Effector memory CD4-positive, alpha-beta T cell (primary cell): ENCODE results near the gene PRPF38A.
"Not testable (repeated sequence)": the region's sequence is repeated elsewhere in the genome, so short reads cannot be mapped to it uniquely, and the experiment has no call there.

Experiments
- DNase-seq, 3 donors: peaks; one replicate each; pipeline ENCODE4 v3.0.0-alpha.2; 2020
- H3K27ac ChIP-seq: 2 replicates; pipeline ENCODE4 v1.7.0; 2013; ENCODE audit warnings: mild to moderate bottlenecking, low read length, moderate library complexity; ENCODE audit not compliant: insufficient read depth, poor library complexity, severe bottlenecking
- H3K27me3 ChIP-seq: replicated peaks from 2 replicates; pipeline ENCODE4 v1.7.0; 2013; ENCODE audit warnings: mild to moderate bottlenecking, low read length; ENCODE audit not compliant: insufficient read depth, control insufficient read depth, poor library complexity, severe bottlenecking
- H3K36me3 ChIP-seq: 2 replicates; pipeline ENCODE4 v1.7.0; 2013; ENCODE audit warnings: mild to moderate bottlenecking, low read length, moderate library complexity; ENCODE audit not compliant: control insufficient read depth, insufficient read depth
- H3K4me1 ChIP-seq: 2 replicates; pipeline ENCODE4 v1.7.0; 2013; ENCODE audit warnings: low read length, mild to moderate bottlenecking; ENCODE audit not compliant: control insufficient read depth, insufficient read depth, poor library complexity, severe bottlenecking
- H3K4me3 ChIP-seq: 2 replicates; pipeline ENCODE4 v1.7.0; 2013; ENCODE audit warnings: low read length, low read depth, mild to moderate bottlenecking; ENCODE audit not compliant: insufficient read depth, poor library complexity, severe bottlenecking
- H3K9me3 ChIP-seq: 2 replicates; pipeline ENCODE4 v1.7.0; 2013; ENCODE audit warnings: mild to moderate bottlenecking, low read length, moderate library complexity; ENCODE audit not compliant: control insufficient read depth

The PRPF38A gene

DNA sequence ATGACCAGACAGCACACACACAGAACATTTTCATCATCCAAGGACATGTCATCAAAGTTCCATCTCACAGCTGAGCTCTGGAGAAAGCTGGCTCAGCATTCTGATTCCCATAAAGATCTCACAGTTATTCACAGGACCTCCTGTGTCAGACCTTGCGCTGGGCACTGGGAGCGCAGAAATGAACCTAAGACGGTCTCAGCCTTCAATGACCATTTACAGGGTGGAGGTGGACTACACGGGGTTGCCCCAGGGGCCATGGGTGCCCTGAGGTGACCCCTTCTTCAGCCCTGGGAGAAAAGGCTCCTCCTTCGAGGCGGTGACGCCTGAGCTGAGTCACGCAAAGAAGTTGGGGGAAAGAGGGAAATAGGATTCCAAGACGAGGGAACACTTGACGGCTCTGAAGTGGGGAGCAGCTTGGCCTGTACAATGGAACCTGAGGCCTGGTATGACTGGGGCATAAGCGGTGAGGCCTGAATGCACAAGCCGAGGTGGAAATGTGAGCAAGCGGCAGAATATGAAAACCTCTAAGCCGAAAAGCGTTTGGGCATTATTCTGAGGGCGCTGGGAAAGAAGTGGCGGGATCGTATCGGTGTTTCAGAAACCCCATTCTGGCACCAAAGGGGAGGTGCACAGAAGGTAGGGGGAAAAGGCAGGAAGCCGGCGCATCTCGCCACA lies 39.2 kb upstream of the PRPF38A start:
- peak in 2 of 3 donors; percentile 5 to 6 for DNase-seq
- peaks cover 17% of the 10 kb centered on the region for H3K4me1 ChIP-seq
- H3K36me3 ChIP-seq = peaks cover 27% of the 10 kb centered on the region
- no peaks in the 10 kb centered on the region for H3K27me3 ChIP-seq
- H3K4me3 ChIP-seq = peak overlapping the region; percentile 81
- no peaks in the 10 kb centered on the region for H3K9me3 ChIP-seq
- peak overlapping the region; percentile 87 for H3K27ac ChIP-seq

DNA sequence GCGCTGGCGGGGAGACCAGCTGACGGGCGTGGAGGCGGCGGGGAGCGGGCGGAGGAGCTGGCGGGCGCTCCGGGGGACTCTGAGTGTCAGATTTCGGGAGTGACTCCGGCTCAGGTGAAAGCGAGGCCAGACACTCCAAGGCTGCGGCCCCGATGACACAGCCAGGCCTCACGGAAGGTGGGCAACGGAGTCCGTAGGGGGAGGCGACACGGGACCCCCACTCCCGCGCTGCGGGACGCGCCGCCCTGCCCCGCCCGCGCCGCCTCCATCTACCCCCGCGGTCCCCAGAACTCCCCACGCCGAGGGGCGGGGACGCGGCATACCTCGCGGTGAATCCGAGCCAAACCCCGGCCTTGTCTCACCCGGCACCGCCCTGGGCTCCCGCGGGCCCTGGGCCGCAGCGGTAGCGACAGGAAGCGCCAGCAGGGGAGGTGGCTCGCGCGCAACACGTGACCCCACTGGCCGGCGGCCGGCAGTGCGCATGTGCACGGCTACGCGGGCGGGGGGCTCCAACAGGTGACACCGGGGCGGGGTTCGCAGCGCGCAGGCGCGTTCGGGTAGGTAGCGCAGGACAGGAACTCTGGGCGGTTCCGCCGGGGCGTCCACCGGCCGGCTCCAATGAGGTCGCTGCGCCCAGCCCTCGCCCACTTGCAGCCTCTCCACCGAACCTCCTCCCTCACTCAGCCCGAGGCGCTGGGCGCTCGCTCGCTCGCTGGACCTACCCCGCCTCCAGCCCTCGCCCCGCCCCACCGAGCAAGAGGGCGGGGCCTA lies 38.5 kb upstream of the PRPF38A start, which contains the start of gene CC2D1B:
Gene CC2D1B (minus strand): TSS at position 460 of the 771 bp plus-strand sequence. CDS start 1,585 bp downstream, outside the sequence.
- Histone ChIP-seq H3K27me3 (no peaks in the 10 kb centered on the region), H3K9me3 (no peaks in the 10 kb centered on the region), H3K27ac (peak within 1 kb of the TSS; percentile 87), H3K4me3 (peak within 1 kb of the TSS; percentile 81), H3K36me3 (peaks cover 20% of the 10 kb centered on the region), H3K4me1 (peaks cover 17% of the 10 kb centered on the region)
- peak; percentile 97 to 99 (median 99) for DNase-seq

DNA sequence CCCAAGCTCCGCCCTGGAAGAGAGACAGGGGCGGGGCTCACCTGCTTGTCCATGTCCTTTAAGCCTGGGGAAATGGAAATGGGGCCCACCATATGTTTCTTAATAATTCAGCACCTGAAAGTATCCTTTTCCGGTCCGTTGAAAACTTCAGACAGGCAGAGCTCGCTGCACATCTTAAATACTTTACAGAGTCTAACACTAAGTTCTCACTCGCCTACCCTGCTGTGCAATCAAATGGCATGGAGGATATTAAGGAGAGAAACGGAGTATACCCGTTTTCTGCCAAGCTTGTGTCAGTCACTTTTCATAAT lies 37.9 kb upstream of the PRPF38A start:
- peak overlapping the region; percentile 81 for H3K4me3 ChIP-seq
- no peaks in the 10 kb centered on the region for H3K27me3 ChIP-seq
- DNase-seq = no peak
- H3K27ac ChIP-seq = peak overlapping the region; percentile 87
- H3K9me3 ChIP-seq = no peaks in the 10 kb centered on the region
- peaks cover 17% of the 10 kb centered on the region for H3K4me1 ChIP-seq
- H3K36me3 ChIP-seq = peaks cover 15% of the 10 kb centered on the region

DNA sequence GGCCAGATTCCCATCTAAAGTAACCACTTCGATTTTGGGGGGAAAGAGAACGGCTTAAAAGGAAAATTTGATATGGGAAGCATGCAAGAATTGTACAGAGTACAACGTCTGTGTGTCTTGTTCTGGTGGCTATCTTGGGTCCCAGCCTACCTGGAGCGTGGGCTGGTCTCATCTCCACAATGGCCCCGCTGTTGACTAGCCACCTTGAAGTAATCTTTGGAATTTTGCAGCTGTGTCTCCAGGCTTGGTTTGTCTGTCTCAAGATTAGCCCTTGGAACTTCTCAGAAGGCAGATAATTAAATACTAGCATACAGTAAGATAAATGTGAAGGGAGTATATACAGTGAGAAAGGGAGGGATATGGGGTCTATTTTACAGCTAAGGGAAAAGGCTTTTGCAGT lies 37.1 kb upstream of the PRPF38A start:
- H3K9me3 ChIP-seq = no peaks in the 10 kb centered on the region
- H3K36me3 ChIP-seq = peaks cover 7% of the 10 kb centered on the region
- H3K27me3 ChIP-seq = no peaks in the 10 kb centered on the region
- H3K4me1 ChIP-seq = peaks cover 17% of the 10 kb centered on the region
- no peak for DNase-seq
- no peak overlapping the region for H3K4me3 ChIP-seq
- no peak overlapping the region for H3K27ac ChIP-seq

DNA sequence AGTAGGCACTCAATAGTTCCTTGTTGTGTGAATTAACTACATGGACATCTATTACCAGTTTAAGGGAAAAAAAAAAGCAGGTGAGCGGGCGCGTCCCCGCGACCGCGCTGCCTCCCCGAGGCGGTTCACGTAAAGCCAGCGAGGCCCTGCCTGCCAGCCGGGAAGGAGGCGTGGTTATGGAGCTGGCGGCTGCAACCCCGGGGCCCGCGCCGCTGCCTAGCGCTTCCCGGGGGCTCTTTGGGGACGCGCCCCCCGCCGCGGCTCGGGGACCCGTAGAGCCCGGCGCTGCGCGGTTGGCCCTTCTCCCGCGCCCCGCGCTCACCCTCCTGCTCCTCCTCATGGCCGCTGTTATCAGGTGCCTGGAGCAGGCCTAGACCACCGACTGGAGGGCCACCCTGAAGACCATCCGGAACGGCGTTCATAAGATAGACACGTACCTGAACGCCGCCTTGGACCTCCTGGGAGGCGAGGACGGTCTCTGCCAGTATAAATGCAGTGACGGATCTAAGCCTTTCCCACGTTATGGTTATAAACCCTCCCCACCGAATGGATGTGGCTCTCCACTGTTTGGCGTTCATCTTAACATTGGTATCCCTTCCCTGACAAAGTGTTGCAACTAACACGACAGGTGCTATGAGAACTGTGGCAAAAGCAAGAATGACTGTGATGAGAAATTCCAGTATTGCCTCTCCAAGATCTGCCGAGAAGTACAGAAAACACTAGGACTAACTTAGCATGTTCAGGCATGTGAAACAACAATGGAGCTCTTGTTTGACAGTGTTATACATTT lies 35.8 kb upstream of the PRPF38A start:
- no peaks in the 10 kb centered on the region for H3K36me3 ChIP-seq
- H3K9me3 ChIP-seq = no peaks in the 10 kb centered on the region
- peak overlapping the region; percentile 23 for H3K4me3 ChIP-seq
- DNase-seq = peak; percentile 24 to 46 (median 38)
- no peaks in the 10 kb centered on the region for H3K27me3 ChIP-seq
- no peak overlapping the region for H3K27ac ChIP-seq
- H3K4me1 ChIP-seq = peaks cover 17% of the 10 kb centered on the region

DNA sequence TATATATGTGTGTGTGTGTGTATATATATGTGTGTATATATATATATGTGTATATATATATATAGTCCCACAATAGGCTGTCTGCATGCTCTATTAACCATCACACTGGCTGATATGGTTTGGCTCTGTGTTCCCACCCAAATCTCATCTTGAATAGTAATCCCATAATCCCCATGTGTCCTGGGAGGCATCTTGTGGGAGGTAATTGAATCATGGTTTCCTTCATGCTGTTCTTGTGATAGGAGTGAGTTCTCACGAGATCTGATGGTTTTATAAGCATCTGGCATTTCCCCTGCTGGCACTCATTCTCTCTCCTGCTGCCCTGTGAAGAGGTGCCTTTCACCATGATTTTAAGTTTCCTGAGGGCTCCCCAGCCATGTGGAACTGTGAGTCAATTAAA lies 34.6 kb upstream of the PRPF38A start:
- H3K27ac ChIP-seq, DNase-seq, H3K36me3 ChIP-seq, H3K4me3 ChIP-seq, H3K27me3 ChIP-seq, H3K9me3 ChIP-seq, H3K4me1 ChIP-seq: not testable (repeated sequence)

DNA sequence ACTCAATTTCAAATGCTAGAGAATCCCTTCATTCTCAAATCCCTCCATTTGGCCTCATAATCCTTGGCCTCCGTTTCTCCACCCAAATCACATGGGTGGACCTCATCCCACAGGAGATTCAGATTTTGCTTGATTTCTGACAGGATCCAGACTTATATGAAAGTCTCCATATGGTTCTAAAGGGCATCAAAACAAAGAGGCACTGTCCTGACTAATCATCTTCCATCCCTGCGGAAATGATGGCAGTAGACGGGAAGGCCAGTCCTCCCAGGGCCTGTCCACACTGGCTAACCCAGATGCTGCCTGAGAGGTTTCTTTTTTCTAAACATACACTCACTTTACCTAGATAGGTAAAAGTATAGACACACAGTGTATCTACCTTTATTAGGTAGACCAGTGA lies 19.0 kb upstream of the PRPF38A start:
- Histone ChIP-seq H3K4me3 (no peak overlapping the region), H3K27ac (no peak overlapping the region), H3K4me1 (no peaks in the 10 kb centered on the region), H3K36me3 (no peaks in the 10 kb centered on the region), H3K27me3 (no peaks in the 10 kb centered on the region), H3K9me3 (no peaks in the 10 kb centered on the region)
- DNase-seq = no peak

DNA sequence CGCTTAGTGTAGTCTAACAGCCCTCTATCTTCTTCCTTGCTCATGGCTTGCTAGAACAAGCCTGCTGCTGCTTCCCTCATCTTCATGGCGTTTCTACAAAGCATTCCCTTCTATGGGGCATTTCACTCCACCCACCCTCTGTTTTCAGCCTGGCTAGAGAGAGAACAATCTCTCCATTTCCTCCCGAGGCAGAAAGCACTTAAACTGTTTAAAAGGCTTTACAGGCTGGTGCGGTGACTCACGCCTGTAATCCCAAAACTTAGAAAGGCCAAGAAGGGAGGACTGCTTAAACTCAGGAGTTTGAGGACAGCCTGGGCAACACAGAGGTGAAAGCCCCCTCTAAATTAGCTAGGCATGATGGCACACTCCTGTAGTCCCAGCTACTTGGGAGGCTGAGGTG lies 17.9 kb upstream of the PRPF38A start:
- Histone ChIP-seq H3K27me3 (no peaks in the 10 kb centered on the region), H3K4me1 (no peaks in the 10 kb centered on the region), H3K27ac (no peak overlapping the region), H3K4me3 (no peak overlapping the region), H3K36me3 (no peaks in the 10 kb centered on the region), H3K9me3 (no peaks in the 10 kb centered on the region)
- DNase-seq = no peak

DNA sequence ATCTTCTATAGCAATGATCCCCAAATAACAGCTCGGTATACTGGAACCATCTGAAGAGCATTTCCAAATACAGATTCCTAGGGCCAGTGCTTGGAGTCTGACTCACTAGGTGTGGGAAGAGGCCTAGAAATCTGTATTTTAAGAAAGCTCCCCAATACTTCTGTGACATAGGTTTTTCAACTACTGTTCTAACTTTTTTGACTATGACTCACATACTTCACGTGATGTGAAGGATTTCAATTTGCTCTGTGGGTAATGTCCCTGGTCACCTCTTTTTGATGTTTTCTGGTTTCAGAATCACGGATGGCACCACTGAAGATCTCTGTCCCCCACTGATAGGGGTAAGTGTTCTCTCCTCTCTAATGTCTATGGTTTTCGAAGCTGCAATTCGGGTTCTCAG lies 11.2 kb upstream of the PRPF38A start:
- Histone ChIP-seq H3K9me3 (no peaks in the 10 kb centered on the region), H3K4me3 (no peak overlapping the region), H3K4me1 (no peaks in the 10 kb centered on the region), H3K27ac (no peak overlapping the region), H3K36me3 (no peaks in the 10 kb centered on the region), H3K27me3 (no peaks in the 10 kb centered on the region)
- DNase-seq = no peak

DNA sequence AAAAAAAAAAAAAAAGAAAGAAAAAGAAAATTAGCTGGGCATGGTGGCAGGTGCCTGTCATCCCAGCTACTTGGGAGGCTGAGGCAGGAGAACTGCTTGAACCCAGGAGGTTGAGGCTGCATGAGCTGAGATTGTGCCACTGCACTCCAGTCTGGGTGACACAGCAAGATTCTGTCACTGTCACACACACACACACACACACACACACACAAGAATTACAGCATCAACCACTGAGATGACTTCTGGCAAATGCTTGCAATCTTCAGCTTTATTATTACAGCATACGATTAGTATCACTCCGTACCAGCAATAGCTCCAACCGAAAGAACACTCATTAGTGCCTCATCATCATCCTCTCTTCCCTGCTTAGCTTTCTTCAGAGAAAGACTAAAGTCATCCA lies 4.8 kb upstream of the PRPF38A start:
- H3K27me3 ChIP-seq = no peaks in the 10 kb centered on the region
- DNase-seq = no peak
- H3K4me3 ChIP-seq = no peak overlapping the region
- H3K4me1 ChIP-seq = no peaks in the 10 kb centered on the region
- H3K27ac ChIP-seq = no peak overlapping the region
- no peaks in the 10 kb centered on the region for H3K9me3 ChIP-seq
- no peaks in the 10 kb centered on the region for H3K36me3 ChIP-seq
